Iris pigment epithelial cell (primary cell): ENCODE results near the gene CD58.
"Not testable (repeated sequence)": the region's sequence is repeated elsewhere in the genome, so short reads cannot be mapped to it uniquely, and the experiment has no call there.

ENCODE experiments used
- DNase-seq: peaks from one replicate; pipeline ENCODE4 v3.0.0-alpha.2; 2011; ENCODE audit warnings: low read depth

CD58 gene

DNA sequence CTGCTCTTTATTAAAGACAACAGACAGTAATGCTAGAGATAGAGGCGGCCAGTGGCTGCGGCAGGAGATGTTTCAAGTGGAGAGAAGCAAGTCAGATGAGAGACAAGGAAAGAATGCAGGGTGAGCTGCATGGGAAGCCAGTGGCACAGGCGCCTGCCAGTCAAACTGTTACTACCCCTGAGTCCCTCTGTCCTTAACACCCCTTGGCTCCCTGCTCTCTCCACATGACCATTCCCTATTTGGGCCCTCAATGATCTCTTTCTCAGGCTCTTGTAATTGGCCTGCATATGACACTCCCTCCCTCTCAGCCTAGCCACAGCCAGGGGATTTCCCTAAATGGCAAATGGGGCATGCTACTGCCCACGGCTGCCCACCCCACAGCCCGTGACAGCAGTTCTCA is 22.6 kb upstream of the CD58 start:
- DNase-seq: not testable (repeated sequence)

GRCh38 chr1:116591951-116592605 is 21.3 kb upstream of the CD58 start:
- DNase-seq: not testable (repeated sequence)

DNA sequence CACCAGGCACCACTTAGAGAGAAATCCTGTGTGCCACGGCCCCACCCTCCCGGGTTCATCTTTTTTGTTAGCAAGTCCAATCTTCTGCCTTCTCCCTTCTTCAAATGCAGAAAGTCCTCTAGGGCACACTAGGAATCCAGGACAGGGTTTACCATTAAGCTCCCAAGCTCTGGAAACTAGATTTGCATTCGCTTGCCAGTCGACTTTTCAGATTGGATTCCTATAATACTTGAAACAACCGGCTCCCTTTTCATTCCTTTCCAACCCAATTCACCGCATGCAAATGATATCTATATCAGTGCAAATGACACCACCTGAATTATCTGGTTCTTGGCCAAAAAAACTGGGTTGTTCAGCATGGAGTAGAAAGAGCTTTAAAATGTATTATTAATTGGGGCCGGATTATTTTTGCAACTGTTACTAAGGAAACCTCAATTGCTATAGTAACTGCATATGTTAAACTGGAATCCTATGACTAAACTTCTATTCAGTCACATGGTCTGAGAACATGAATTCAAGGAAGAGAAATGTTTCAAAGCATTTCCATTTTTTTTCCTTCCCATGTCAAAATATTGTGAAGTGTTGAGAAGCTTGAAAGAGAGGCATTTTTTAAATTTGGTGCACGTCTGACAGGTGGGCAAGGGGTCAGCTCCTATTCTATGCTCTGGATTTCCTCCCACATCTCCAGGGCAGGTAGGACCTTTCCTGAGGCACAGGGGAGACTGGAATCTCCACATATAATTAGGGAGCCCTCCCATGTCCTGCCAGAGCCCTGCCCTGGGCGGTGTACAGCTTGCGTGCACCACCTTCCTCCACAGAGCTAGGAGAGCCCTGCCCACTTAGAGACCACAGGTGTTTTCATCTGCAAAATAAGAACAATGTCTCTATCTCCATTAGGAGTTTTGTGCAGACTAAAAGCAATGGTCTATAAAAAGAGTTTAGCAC is 20.5 kb upstream of the CD58 start:
- DNase-seq: peak; percentile 10

- DNase-seq: not testable (repeated sequence)
Measured at GRCh38 chr1:116590359-116591005, 19.7 kb upstream of the CD58 start.

DNA sequence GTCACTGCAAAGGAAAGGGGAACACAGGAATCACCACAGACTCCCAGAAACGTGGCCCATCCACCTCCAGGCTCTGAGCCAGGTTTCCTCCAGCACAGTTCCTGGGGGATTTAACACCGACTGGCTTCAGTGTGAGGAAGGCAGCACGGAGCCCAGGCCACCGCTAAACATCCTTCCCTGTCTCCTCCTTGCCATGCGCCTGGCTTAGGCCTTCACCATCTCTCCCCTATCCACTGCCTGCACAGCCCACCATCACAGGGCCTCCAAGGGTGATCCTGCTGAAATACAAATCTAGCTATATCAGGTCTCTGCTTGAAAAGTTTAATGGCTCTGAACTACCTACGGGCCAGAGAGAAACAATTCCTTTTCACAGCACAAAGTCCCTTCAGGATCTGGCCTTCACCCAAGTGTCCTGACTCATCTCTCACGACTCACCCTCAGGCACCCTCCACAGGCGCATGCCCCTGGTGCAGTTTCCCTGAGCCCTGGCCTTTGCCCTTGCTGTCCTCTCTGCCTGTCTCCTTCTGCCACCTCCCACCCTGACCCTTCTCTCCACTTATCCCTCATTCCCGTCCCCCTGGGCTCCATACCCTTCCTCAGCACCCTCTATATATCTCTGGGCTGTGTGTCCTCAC is 18.4 kb upstream of the CD58 start:
- DNase-seq: not testable (repeated sequence)

GRCh38 chr1:116587501-116588227 is 16.8 kb upstream of the CD58 start:
- DNase-seq: no peak

GRCh38 chr1:116586741-116587143 is 15.9 kb upstream of the CD58 start:
- no peak for DNase-seq

- DNase-seq: no peak
Measured at GRCh38 chr1:116585886-116586285, 15.1 kb upstream of the CD58 start.

DNA sequence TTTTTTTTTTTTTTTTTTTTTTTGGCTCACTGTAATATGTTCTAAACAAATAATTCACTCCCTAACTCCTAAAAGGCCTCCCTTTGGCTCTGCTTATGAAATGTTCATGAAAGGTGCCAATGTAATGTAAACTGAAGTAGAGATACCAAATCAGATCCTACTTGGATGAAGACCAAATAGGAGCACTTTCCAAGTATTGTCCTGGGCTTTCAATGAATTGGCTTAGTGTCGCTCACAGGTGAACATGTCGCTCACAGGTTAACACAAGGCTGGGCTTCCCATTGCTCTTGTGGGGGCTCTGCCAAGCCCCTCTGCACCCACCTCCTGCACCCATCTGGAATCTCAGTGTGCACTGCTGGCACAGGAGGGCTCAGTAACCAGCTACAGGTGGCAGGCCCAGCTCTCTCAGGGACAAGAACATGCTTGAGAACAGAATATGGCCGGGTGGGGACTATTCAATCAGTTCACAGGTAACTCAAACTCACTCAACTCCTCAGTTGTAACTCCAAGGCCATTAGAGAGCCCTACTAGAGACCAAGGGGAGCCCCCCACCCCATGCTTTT is 10.6 kb upstream of the CD58 start:
- DNase-seq: no peak

DNA sequence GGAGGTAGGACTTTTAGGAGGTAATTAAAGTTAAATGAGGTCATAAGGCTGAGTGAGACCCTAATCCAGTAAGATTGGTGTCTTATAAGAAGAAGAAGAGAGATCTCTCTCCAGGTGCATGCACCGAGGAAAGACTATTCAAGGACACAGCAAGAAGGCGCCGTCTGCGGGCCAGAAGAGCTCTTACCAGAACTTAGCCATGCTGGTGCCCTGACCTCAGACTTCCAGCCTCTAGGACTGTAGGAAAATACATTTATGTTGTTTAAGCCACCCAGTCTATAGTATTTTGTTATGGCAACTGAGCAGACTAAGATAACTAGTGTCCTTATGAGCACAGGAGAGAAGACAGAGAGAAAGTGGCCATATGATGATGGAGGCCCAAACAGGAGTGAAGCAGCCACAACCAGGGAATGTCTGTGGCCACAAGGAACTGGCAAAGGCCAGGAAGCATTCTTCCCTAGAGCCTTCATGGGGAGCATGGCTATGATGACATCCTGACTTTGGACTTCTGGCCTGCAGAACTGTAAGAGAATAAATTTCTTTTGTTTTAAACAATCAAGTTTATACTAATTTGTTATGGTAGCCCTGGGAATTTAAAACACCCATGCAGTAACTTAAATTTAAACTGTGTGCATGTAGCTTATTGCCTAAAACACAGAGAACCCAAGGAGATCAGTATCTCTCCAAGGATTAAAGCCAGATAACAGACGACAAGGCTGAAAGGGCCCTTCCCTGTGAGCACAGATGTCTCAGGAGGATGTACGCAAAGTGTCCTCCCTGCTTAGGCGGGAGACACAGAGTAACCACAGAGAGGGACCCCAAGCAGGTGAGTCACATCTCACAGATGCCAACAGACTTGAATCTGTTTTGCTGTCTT is 9.9 kb upstream of the CD58 start:
- DNase-seq: no peak

GRCh38 chr1:116579259-116579875 is 8.5 kb upstream of the CD58 start:
- no peak for DNase-seq

DNA sequence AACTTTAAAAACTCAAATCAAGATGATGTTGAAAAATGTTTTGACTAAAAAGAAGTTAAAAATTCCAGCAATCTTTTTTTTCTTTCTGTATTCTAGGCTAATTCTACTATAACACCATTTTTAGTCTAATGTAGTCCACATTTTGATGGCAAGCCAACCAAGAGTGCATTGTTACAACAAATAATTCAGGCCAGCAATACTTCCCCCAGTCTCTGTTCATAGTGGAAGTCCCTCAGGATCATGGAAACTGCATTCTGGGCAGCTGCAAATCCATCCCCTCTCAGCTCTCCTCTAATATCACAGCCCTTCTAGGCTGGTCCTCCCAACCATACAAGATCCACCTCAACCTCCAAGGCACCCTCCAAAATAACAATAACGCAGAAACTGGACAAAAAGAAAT is 7.8 kb upstream of the CD58 start:
- DNase-seq: no peak

- no peak for DNase-seq
Measured at GRCh38 chr1:116577759-116578314, 7.0 kb upstream of the CD58 start.

GRCh38 chr1:116574581-116575291 is 3.9 kb upstream of the CD58 start:
- DNase-seq: peak; percentile 62

DNA sequence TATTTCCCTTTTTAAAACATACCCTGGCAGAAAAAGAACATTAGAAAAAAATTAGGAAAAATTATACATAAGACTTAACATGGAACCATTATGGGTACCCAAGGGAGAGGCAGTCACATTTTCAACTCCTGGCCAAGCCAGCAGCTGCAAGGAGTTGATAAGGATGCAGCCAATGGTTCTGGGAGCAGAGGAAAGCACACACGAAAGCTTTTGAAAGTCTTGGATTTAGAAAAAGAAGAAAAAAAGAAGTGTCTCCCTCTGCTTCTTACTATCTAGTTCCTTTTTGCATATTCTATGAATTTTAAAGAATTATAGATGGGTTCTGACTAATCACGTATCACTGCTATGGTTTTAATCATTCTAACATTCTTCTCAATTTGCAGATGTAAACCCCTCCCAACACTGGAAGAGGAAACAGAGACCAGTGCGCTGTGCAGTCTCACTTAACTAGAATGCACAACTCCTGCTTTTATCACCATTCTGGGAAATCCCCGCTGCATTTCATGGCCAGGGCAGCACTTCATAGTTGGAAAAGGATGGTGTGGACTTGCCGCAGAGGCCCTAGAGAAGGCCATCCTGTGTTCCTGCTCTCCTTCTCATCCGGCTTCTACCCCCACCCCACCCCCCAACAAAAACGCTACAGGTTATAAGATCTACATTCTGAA is 2.7 kb upstream of the CD58 start:
- DNase-seq: no peak

DNA sequence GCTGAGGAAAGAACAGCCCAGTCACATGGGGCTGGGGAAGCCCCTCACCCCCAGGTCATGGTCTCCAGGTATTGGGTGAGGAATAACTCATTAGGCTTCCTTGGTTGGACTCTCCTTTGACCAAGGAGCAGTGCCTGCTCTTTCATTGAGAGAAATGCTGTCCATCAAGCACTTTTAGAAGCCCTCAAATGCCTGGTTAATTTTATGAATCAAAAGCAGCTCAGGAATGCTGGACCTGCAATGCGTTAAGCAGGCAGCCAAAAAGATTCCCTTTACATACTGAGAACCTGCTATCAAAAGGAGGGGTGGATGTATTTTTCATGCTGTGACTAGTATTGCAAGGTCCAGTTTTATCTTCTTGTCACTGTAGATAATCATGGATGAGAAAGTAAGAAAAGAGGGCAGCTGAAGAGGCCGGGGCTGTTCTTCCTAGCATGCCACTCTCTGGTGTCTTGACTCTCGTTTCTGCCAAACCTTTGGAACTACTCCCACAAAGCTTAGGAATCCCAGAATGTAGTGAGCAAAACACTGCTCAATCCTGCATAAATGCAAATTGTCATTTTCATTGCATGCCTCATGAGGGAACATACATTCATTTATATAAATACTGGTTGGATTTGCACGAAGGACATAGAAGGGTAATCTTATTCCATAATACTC is 2.1 kb upstream of the CD58 start:
- DNase-seq: no peak

DNA sequence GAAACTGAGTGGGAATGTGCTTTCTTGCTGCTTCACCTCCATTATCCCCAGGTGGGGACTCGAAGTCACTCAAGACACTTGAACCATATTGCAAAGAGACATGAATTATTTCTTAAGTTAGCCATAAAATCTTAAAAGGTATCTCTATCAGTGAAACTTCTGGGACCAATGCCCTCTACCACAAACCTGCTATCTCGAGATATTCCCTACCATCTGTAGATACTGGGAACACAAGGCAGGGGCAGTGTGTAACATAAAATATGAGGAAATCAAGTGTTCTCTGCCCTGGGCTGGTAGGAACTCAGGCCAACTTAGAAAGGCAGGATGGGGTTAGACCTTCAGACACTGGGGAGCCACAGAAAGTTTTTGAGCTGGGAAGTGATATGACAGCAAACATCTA is 1.3 kb upstream of the CD58 start:
- no peak for DNase-seq
